Testis (tissue), 3 donors: ENCODE measurements around the gene DDX51. TPM values are rescaled to one million over a fixed set of nuclear protein-coding genes. Genes with fewer than 3 reads are reported as not detected.
A peak's percentile ranks its signal among the peaks of the same experiment; 100 is the strongest.

Source experiments
- DNase-seq: peaks from one replicate; pipeline ENCODE4 v3.0.0-alpha.2; 2019
- H3K27ac ChIP-seq, 2 donors: fragments of 200-600 bp; sonication (generic); one replicate each; pipeline ENCODE4 v1.5.1; 2019
- H3K27me3 ChIP-seq: fragments of 200-600 bp; sonication (generic); one replicate; pipeline ENCODE4 v1.5.1; 2019
- H3K36me3 ChIP-seq: fragments of 200-600 bp; sonication (generic); one replicate; pipeline ENCODE4 v1.5.1; 2017; ENCODE audit warnings: low read depth; ENCODE audit errors: missing control alignments
- H3K4me1 ChIP-seq: fragments of 200-600 bp; sonication (generic); one replicate; pipeline ENCODE4 v1.5.1; 2019
- H3K4me3 ChIP-seq, 2 donors: fragments of 200-600 bp; sonication (generic); one replicate each; pipeline ENCODE4 v1.5.1; 2017 to 2019
- H3K9me3 ChIP-seq: fragments of 200-600 bp; sonication (generic); one replicate; pipeline ENCODE4 v1.5.1; 2017
- CTCF ChIP-seq, 3 experiments: fragments of 450-650 bp in 2 of 3; fragments of 200-600 bp in 1 of 3; sonication (generic) in 1 of 3; IDR thresholded peaks; one replicate each; pipeline ENCODE4 v1.5.1; 2016 to 2019; ENCODE audit warnings: antibody characterized with exemption in 3 of 3, mild to moderate bottlenecking in 2 of 3, moderate library complexity in 1 of 3
- POLR2A ChIP-seq: fragments of 450-650 bp; IDR thresholded peaks from one replicate; pipeline ENCODE4 v1.6.1; 2017; ENCODE audit warnings: antibody characterized with exemption, mild to moderate bottlenecking, moderate library complexity
- WGBS, 2 donors: methylation state at CpG; one replicate each; pipeline ENCODE4 v1.1.5; 2018; 5-methylcytosine and 5-hydroxymethylcytosine counted together
- intact Hi-C: fragments of 100-400 bp; cut with DNase I; formaldehyde crosslinking; loops from one replicate; pipeline ENCODE4 v1.15.1; 2023; ENCODE audit warnings: low total_unique reads
- polyA plus RNA-seq: library from polyadenylated mRNA; stranded (reverse); fragments of 350-450 nt; fragmentation: Illumina TruSeq; extraction: RNeasy Lipid Tissue Mini Kit (QIAGEN cat#74804); gene quantifications from one replicate; pipeline ENCODE4 v1.2.3, GENCODE V29; 2014; ENCODE audit warnings: low read depth, low replicate concordance; ENCODE audit not compliant: insufficient read depth
- total RNA-seq, 2 donors: library from RNA; depleted of rRNA; stranded (reverse); fragments of >200 nt; gene quantifications; one replicate each; pipeline ENCODE4 v1.2.3, GENCODE V29; 2016

Gene DDX51
- total and polyA plus RNA-seq, 3 donors from 2014 or later: 18.8 to 32.8 (median 29.0) TPM

GRCh38 chr12:132127041-132127440, 17.1 kb downstream of the DDX51 start:
- no peak for TF ChIP-seq CTCF (IDR thresholded peaks at IDR 0.05)
- TF ChIP-seq POLR2A: no peak
- Histone ChIP-seq H3K4me3 (no peak overlapping the region), H3K4me1 (no peaks in the 10 kb centered on the region), H3K27ac (no peak overlapping the region), H3K36me3 (no peaks in the 10 kb centered on the region), H3K9me3 (no peaks in the 10 kb centered on the region), H3K27me3 (no peaks in the 10 kb centered on the region)
- DNase-seq: no peak
- 96 to 98% methylated on average over 8 of the region's 8 CpGs for WGBS, 2 donors
- intact Hi-C loops: no loop called here

GRCh38 chr12:132125736-132126135, 18.4 kb downstream of the DDX51 start:
- no peak for TF ChIP-seq CTCF (IDR thresholded peaks at IDR 0.05)
- TF ChIP-seq POLR2A: no peak
- WGBS, 2 donors: 94 to 97% methylated on average over 12 of the region's 12 CpGs
- no peaks in the 10 kb centered on the region for H3K36me3 ChIP-seq

GRCh38 chr12:132124766-132125425, 19.2 kb downstream of the DDX51 start:
- H3K9me3 ChIP-seq: no peaks in the 10 kb centered on the region
- intact Hi-C loops: no loop called here
- TF ChIP-seq POLR2A: no peak
- no peak for TF ChIP-seq CTCF (IDR thresholded peaks at IDR 0.05)
- no peak overlapping the region for H3K4me3 ChIP-seq
- H3K27ac ChIP-seq: no peak overlapping the region
- DNase-seq: peak; percentile 16
- no peaks in the 10 kb centered on the region for H3K4me1 ChIP-seq
- H3K36me3 ChIP-seq: no peaks in the 10 kb centered on the region
- H3K27me3 ChIP-seq: no peaks in the 10 kb centered on the region
- WGBS, 2 donors: 91 to 94% methylated on average over 19 of the region's 19 CpGs

More at GRCh38 chr12:132125736-132126135, 18.4 kb downstream of the DDX51 start:
- Histone ChIP-seq H3K27me3 (no peaks in the 10 kb centered on the region), H3K4me1 (no peaks in the 10 kb centered on the region), H3K4me3 (no peak overlapping the region), H3K9me3 (no peaks in the 10 kb centered on the region), H3K27ac (no peak overlapping the region)
- intact Hi-C loops: no loop called here
- peak; percentile 11 for DNase-seq

- Histone ChIP-seq H3K27me3 (no peaks in the 10 kb centered on the region), H3K9me3 (no peaks in the 10 kb centered on the region), H3K36me3 (no peaks in the 10 kb centered on the region), H3K4me3 (no peak overlapping the region), H3K4me1 (no peaks in the 10 kb centered on the region), H3K27ac (no peak overlapping the region)
- no peak for DNase-seq
- TF ChIP-seq POLR2A (no peak), CTCF (IDR thresholded peaks at IDR 0.05) (no peak)
- 88 to 96% methylated on average over 12 of the region's 12 CpGs for WGBS, 2 donors
- intact Hi-C loops: no loop called here
Measured at GRCh38 chr12:132123970-132124765, 20.0 kb downstream of the DDX51 start.
